Endodermal cell (in vitro differentiated cells): Measurements from ENCODE around the gene DHX9. TPM values are rescaled to one million over a fixed set of nuclear protein-coding genes. Genes with fewer than 3 reads are reported as not detected.

Experiments
- DNase-seq: peaks from one replicate; pipeline ENCODE4 v3.0.0-alpha.2; 2017
- H3K27ac ChIP-seq: 2 replicates; pipeline ENCODE4 v1.5.1; 2013; ENCODE audit warnings: mild to moderate bottlenecking, low read depth, low read length, moderate library complexity
- H3K27me3 ChIP-seq: 2 replicates; pipeline ENCODE4 v1.6.1; 2013; ENCODE audit warnings: mild to moderate bottlenecking, low read length, moderate library complexity; ENCODE audit not compliant: insufficient read depth, control insufficient read depth, poor library complexity, severe bottlenecking
- H3K36me3 ChIP-seq: 2 replicates; pipeline ENCODE4 v1.7.0; 2013; ENCODE audit warnings: mild to moderate bottlenecking, low read length, moderate library complexity; ENCODE audit not compliant: control insufficient read depth, insufficient read depth
- H3K4me1 ChIP-seq: one replicate; pipeline ENCODE4 v1.7.0; 2013; ENCODE audit warnings: low read length; ENCODE audit not compliant: control insufficient read depth, insufficient read depth
- H3K4me3 ChIP-seq: 2 replicates; pipeline ENCODE4 v1.5.1; 2013; ENCODE audit warnings: mild to moderate bottlenecking, low read length, moderate library complexity
- H3K9ac ChIP-seq: 2 replicates; pipeline ENCODE4 v1.6.1; 2013; ENCODE audit warnings: mild to moderate bottlenecking, low read length, moderate library complexity; ENCODE audit not compliant: poor library complexity, severe bottlenecking; ENCODE audit errors: extremely low read depth
- H3K9me3 ChIP-seq: 2 replicates; pipeline ENCODE4 v1.6.1; 2013; ENCODE audit warnings: mild to moderate bottlenecking, low read length, moderate library complexity; ENCODE audit not compliant: control insufficient read depth
- H3K27ac Mint-ChIP-seq: 2 replicates; pipeline ENCODE4 v1.8.0; 2020; ENCODE audit warnings: mixed read lengths
- H3K27me3 Mint-ChIP-seq: 2 replicates; pipeline ENCODE4 v1.8.0; 2021; ENCODE audit warnings: mild to moderate bottlenecking, mixed read lengths; ENCODE audit not compliant: insufficient read depth
- H3K36me3 Mint-ChIP-seq: 2 replicates; pipeline ENCODE4 v1.8.0; 2020; ENCODE audit warnings: low read depth, mixed read lengths
- H3K4me1 Mint-ChIP-seq: 2 replicates; pipeline ENCODE4 v1.8.0; 2020; ENCODE audit warnings: mixed read lengths
- H3K4me3 Mint-ChIP-seq: 2 replicates; pipeline ENCODE4 v1.8.0; 2020; ENCODE audit warnings: mild to moderate bottlenecking, moderate library complexity, mixed read lengths
- H3K9me3 Mint-ChIP-seq: 2 replicates; pipeline ENCODE4 v1.8.0; 2020; ENCODE audit warnings: mild to moderate bottlenecking, mixed read lengths
- CTCF ChIP-seq: fragments of 200-600 bp; sonication (generic); conservative IDR thresholded peaks from 2 replicates; pipeline ENCODE4 v1.5.0; 2021; ENCODE audit warnings: antibody characterized with exemption, mild to moderate bottlenecking
- WGBS, 2 experiments: methylation state at CpG; one replicate each; pipeline versions ENCODE4 v1.1.5 to v1.1.7; 2013; ENCODE audit warnings: missing lambda C conversion rate in 2 of 2, mixed read lengths in 1 of 2; ENCODE audit not compliant: insufficient coverage in 1 of 2, insufficient read length in 1 of 2; 5-methylcytosine and 5-hydroxymethylcytosine counted together
- total RNA-seq, 2 donors: library from RNA; stranded (reverse); fragmentation: NEBNext Ultra II Directional in 1 of 2; extraction: Animal tissue kit (Norgen Biotek cat#: 25700) in 1 of 2; gene quantifications; 2 replicates in 1 of 2; 3 replicates in 1 of 2; pipeline ENCODE4 v1.2.1, GENCODE V29; 2021

DHX9 gene
- total RNA-seq, 2 donors from 2014 or later: 264 to 278 TPM

DNA sequence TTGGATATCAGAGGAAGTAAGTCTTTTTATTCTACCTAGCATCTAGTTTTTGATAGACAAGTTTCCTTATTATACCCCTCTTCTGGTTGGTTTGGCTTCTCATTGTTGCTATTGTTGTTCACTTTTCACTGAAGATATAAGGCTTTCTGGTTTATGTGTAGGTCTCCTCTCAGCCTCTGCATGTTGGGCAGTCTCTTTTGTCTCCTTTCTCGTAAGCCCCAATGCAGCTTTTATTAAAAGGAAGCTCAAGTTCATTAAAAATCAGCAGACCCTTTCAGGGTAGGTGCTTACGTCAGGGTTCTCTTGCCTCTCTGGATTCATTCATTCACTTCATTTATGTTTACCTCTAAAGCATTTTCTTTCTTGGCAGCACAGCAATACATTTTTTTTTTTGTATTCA is 4.8 kb upstream of the DHX9 start:
- H3K27ac ChIP-seq: no peak overlapping the region
- H3K4me3 ChIP-seq: no peak overlapping the region
- TF ChIP-seq CTCF: no peak
- H3K9me3 Mint-ChIP-seq: no peaks in the 10 kb centered on the region
- no peaks in the 10 kb centered on the region for H3K4me1 ChIP-seq
- 77 to 87% methylated on average over 2 of the region's 2 CpGs for WGBS, 2 experiments
- H3K9ac ChIP-seq: no peak overlapping the region
- peaks cover 2% of the 10 kb centered on the region for H3K36me3 Mint-ChIP-seq
- H3K27me3 ChIP-seq: no peaks in the 10 kb centered on the region
- no peak overlapping the region for H3K4me3 Mint-ChIP-seq
- no peaks in the 10 kb centered on the region for H3K27me3 Mint-ChIP-seq
- no peaks in the 10 kb centered on the region for H3K9me3 ChIP-seq
- peaks cover 8% of the 10 kb centered on the region for H3K4me1 Mint-ChIP-seq
- no peak overlapping the region for H3K27ac Mint-ChIP-seq
- DNase-seq: no peak
- peaks cover 6% of the 10 kb centered on the region for H3K36me3 ChIP-seq

DNA sequence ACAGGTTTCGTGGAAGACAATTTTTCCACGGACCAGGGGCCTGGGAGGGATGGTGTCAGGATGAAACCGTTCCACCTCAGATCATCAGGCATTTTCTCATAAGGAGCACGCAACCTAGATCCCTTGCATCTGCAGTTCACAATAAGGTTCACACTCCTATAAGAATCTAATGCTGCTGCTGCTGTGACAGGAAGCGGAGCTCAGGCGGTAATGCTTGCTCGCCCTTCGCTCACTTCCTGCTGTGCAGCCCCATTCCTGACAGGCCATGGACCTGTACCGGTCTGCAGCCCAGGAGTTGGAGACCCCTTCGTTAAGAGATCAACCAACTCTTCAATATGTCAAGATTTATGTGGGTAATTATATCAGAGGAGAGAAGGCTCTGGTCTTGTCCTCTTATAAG is 3.3 kb upstream of the DHX9 start:
- H3K4me3 ChIP-seq: no peak overlapping the region
- no peak overlapping the region for H3K27ac Mint-ChIP-seq
- no peak overlapping the region for H3K27ac ChIP-seq
- no peaks in the 10 kb centered on the region for H3K27me3 ChIP-seq
- H3K4me1 Mint-ChIP-seq: peaks cover 8% of the 10 kb centered on the region
- H3K4me3 Mint-ChIP-seq: no peak overlapping the region
- H3K36me3 Mint-ChIP-seq: peaks cover 11% of the 10 kb centered on the region
- H3K36me3 ChIP-seq: peaks cover 3% of the 10 kb centered on the region
- 83 to 89% methylated on average over 6 to 10 of the region's 10 CpGs for WGBS, 2 experiments
- no peaks in the 10 kb centered on the region for H3K4me1 ChIP-seq
- no peaks in the 10 kb centered on the region for H3K27me3 Mint-ChIP-seq
- no peak for TF ChIP-seq CTCF
- H3K9me3 Mint-ChIP-seq: no peaks in the 10 kb centered on the region
- DNase-seq: peak; percentile 52
- H3K9ac ChIP-seq: no peak overlapping the region
- H3K9me3 ChIP-seq: no peaks in the 10 kb centered on the region

GRCh38 chr1:182841368-182841988 is 2.3 kb downstream of the DHX9 start:
- Mint-ChIP-seq H3K27ac (peak overlapping the region; percentile 96), H3K4me1 (peaks cover 33% of the 10 kb centered on the region), H3K36me3 (peaks cover 56% of the 10 kb centered on the region), H3K4me3 (peak overlapping the region; percentile 86), H3K9me3 (no peaks in the 10 kb centered on the region), H3K27me3 (no peaks in the 10 kb centered on the region)
- no peak for TF ChIP-seq CTCF
- Histone ChIP-seq H3K36me3 (peaks cover 55% of the 10 kb centered on the region), H3K27me3 (no peaks in the 10 kb centered on the region), H3K4me1 (no peaks in the 10 kb centered on the region), H3K9me3 (no peaks in the 10 kb centered on the region), H3K27ac (no peak overlapping the region), H3K9ac (peak overlapping the region; percentile 94), H3K4me3 (peak overlapping the region; percentile 92)
- WGBS, 2 experiments: 28 to 39% methylated on average over 5 to 9 of the region's 10 CpGs
- no peak for DNase-seq
